CD4-positive, alpha-beta T cell treated with Interleukin-10 for 1 hour (primary cell): Measurements from ENCODE around the gene LDLRAD2.
A peak's percentile ranks its signal among the peaks of the same experiment; 100 is the strongest.
"Not testable (repeated sequence)": the region's sequence is repeated elsewhere in the genome, so short reads cannot be mapped to it uniquely, and the experiment has no call there.

ENCODE experiments used
- DNase-seq: peaks from one replicate; pipeline ENCODE4 v3.0.0-alpha.2; 2020

LDLRAD2 gene

DNA sequence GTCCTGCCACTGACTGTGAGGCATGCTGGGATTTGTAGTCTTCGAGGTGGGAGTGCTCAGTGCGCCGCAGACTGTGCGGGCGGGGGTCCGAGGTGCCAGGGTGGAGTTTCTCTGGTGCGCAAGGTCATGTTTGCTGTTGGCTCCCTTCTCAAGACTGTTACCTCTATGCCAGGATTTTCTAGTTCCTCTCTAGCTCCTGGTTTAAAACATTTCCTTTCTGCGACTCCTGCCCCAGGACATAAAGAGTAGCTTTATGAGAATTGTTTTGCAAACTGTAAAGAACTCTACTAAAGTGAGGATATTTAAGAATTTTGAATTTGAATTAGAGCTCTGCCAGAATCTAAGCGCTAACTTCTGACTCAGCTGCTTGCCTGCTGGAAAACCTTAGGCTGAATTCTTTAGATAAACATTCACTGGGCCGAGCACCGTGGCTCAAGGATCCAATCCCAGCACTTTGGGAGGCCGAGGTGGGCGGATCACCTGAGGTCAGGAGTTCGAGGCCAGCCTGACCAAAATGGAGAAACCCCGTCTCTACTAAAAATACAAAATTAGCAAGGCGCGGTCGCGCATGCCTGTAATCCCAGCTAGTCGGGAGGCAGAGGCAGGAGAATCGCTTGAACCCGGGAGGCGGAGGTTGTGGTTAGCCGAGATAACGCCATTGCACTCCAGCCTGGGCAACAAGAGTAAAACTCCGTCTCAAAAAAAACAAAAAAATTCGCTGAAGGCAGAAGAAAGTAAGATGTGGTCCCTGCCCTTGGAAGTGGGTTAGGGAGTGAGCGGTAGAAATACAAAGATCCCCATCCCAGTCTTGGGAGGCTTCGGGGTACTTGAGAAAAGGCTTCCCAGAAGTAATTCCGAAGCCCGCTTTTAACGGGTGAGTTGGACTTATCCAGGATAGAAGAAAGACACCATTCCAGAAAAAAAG, 28.1 kb upstream of the LDLRAD2 start:
- no peak for DNase-seq

DNA sequence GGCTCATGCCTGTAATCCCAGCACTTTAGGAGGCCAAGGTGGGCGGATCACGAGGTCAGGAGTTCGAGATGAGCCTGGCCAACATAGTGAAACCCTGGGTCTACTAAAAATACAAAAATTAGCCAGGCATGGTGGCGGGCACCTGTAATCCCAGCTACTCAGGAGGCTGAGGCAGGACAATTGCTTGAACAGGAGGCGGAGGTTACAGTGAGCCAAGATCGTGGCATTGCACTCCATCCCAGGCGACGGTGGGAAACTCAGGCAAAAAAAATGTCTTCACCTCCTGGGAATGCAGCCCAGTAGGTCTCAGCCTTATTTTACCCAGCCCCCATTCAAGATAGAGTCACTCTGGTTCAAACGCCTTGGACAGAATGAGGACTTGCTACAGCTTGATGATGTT, 26.3 kb upstream of the LDLRAD2 start:
- DNase-seq: not testable (repeated sequence)

DNA sequence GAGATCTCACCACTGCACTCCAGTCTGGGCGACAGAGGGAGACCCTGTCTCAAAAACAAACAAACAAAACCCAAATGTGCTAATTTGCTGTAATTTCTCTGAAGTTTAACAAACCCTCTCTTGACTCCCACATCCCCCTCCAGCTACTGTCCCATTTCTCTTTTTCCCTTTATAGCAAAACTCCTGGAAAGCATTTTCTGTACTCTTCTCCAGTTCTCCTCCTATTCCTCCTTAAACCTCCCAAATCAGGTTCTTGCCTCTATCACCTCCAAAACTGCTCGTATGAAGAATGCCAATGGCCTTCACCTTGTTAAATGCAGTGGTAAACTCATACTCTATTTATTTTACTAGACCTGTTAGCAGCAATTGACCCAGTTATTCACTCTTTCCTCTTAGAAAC, 25.4 kb upstream of the LDLRAD2 start:
- no peak for DNase-seq

DNA sequence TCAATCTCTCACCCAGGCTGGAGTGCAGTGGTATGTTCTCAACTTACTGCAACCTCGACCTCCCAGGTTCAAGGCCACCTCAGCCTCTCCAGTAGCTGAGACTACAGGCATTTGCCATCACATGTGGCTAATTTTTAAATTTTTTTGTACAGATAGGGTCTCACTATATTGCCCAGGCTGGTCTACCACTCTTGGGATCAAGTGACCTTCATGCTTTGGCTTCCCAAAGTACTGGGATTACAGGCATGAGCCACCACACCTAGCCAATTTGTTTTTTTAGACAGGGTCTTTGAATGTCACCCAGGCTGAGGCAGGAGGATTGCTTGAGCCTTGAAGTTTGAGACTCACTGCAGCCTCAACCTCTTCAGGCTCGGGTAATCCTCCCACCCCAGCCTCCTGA, 19.0 kb upstream of the LDLRAD2 start:
- no peak for DNase-seq

DNA sequence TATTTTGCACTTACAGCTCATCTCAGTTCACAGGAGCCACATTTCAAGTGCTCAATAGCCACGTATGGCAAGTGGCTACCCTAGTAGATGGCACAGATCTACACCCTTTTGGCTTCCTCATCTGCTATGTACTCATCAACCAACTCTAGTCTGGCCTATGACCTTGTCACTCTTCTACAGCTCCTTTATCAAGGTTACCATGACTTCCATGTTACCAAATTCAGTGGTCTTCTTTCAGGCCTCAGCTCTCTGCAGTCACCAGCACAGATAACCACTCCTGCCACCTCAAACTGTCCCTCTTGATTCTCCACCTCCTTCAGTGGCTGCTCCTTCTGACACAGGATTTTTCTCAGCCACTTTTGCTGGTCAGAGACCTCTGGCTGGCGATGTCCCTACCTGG, 17.4 kb upstream of the LDLRAD2 start:
- no peak for DNase-seq

DNA sequence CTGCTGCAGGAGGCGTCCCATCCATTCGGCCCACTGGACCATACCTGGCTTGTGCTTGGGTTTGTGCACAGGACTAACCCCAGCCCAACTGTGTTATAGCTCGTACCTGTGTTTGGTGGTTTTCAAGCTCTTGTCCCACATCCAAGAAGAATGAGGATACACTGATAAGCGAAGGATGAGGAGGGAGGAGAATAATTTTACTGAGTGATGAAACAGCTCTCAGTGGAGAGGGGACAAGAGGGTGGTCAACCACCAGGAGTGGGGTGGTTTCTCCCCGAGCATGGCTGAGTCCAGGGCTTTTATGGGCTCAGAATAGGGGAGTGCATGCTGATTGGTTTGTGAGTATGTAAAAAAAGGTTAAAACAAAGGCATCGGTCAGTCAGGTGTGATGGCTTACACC, 17.0 kb upstream of the LDLRAD2 start:
- DNase-seq: no peak

DNA sequence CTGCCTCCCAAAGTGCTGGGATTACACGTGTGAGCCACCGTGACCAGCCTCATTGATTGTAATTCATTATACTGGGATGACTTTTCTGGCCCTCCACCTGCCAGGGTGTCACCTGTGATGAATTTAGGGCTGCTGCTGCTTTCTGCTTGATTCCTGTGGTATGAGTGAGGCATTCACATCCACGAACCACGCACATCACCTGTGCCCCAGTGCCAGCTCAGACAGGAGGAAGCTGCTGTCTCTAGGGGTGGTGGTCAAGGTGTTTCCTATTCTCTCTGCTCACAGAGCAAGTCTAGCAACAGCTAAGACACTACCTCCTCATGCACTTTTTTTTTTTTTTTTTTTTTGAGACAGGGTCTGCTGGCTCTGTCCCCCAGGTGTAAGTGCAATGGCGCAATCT, 12.3 kb upstream of the LDLRAD2 start:
- no peak for DNase-seq

DNA sequence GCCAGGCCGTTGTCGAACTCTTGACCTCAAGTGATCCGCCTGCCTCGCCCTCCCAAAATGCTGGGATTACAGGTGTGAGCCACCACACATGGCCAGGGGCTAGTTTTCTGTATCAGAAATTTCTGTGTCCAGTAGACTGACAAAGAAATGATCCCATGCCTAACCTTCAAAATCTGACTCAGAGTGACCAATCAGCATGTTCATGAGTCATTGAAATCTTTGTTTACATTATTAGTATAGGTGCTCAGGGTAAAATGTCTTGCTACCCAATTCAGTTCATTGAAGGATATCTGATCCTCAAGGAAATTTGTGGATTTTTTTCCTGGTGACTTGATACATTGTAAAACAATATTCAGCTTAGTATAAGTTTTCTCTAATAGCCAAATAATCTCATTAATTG, 11.0 kb upstream of the LDLRAD2 start:
- DNase-seq: no peak

DNA sequence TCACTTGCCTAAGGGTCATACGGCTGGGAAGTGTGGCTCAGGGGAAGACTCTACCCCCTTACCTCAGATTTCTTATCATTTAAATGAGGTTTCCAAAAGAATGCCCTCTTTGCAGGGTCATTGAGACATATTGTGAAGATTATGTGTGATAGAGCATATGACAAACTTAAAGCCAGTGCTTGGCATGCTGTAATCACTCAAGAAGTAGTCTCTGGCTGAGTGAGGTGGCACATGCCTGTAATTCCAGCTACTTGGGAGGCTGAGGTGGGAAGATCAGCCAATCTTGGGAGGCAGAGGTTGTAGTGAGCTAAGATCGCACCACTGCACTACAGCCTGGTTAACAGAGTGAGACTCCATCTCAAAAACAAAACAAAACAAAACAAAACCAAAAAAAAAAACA, 7.5 kb upstream of the LDLRAD2 start:
- DNase-seq: no peak

DNA sequence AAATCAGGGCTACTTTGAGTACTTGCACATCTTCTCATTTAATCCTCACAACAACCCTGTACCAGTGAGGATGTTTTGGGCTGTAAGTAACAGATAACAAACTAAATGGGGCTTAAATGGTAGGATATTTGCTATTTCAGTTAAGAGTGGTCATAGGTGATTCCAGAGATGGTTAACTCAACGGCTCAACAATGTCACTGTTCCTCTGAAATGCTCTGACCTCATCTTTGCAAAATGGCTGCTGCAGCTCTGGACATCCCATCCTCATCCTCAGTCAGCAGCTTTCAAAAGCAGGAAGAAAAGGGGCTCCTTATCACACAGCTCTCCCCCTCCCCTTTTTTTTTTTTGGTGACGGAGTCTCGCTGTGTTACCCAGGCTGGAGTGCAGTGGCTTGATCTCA, 1.5 kb downstream of the LDLRAD2 start:
- no peak for DNase-seq

DNA sequence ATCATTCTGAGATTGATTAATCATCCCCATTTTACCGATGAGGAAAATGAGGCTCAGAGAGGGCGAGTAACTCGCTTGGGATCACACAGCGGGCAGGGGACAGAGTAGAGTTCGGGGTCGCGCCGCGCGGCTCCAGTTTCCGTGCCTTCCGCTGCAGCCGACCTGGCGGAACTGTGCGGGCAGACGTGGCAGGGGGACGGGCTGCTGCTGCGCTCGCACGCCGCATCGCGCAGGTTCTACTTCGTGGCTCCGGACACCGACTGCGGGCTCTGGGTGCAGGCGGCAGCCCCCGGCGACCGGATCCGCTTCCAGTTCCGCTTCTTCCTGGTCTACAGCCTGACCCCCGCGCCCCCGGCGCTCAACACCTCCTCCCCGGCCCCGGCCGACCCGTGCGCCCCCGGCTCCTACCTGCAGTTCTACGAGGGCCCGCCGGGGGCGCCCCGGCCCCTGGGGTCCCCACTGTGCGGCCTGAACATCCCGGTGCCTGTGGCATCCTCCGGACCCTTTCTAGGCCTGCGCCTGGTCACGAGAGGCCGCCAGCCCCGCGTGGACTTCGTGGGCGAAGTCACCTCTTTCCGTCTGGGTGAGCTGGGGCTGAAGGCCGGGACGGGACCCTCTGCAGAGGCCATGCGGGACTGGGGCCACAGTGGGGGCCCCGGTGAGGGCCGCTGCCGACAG, 2.3 kb downstream of the LDLRAD2 start:
- peak; percentile 8 for DNase-seq

DNA sequence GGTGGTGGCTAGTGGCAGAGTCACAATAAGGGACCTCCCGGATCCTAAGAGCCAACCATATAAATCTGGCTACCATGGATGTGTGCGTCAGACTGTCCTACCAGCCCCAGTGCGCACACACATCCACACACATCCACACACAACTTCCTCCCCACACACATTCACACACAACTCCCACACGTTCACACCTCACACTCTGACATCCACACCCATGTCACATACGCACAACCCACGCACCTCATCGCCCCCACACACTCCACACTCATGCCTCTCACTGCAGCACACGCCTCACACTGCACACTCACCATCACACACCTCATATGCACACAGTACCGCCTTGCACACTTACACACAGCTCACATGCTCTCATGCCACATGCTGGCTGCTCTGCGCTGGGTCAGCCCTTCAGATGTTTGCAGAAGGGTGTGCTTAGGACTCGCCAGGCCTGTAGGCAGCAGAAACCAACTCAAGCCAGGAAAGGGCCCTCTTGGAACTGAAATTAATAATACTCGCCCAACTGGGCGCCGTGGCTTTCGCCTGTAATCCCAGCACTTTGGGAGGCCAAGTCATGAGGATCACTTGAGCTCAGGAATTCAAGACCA, 3.0 kb downstream of the LDLRAD2 start:
- no peak for DNase-seq

DNA sequence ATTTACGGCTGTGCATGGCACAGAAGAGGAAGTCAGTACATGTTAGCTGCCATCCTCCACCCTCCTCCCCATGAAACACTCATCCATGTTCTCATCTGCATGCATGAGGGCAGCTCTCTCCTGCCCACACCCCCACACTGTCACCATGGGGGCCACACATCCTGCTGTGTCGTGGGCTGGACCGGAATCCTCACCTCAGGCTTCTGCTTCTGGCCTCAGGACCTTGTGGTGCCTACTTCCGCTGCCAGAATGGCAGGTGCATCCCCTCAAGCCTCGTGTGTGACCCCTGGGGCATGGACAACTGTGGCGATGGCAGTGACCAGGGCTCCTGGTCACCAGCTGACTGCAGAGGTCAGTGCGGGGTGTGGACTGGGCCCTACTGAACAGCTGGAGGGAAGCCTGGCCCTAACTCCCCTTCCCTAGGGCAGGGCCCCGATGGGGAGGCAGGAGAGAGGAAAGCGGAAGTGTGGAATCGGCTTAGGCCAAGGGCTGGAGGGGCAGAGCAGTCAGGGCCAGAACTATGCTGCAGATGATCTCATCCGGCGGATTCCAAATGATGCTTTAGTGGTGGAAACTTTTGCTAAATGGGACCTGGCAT, 3.8 kb downstream of the LDLRAD2 start:
- peak; percentile 4 for DNase-seq

DNA sequence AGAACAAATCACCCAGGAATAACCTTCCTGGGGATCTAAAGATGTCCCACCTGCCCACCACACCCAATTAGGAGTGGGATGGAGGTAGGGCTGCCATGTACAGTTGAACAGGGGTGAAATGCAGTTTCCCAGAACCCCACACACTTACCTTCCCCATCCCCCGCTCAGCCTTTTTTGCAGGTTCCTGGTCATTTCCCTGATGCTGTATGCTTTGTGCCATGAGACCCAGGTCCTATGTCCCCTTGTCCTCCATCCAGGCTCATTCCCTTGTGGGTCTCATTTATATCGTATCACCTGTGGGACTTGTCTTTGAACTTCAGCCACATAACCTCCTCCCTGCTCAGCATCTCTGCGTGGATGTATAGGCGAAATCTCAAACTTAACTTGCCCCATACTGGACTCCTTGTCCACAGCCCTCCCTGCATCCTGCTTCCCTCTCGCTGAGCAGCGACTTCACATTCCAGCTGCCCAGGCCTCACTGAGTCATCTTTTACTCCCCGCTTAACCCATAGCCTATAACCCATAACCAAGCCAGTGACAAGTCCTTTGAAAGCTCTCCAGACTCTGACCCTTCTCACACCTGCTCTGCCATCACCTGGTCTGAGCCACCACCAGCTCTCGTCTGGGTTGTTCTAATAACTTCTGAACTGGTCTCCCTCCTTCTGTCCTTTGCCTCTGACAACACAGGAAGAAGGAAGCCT, 4.7 kb downstream of the LDLRAD2 start:
- no peak for DNase-seq

DNA sequence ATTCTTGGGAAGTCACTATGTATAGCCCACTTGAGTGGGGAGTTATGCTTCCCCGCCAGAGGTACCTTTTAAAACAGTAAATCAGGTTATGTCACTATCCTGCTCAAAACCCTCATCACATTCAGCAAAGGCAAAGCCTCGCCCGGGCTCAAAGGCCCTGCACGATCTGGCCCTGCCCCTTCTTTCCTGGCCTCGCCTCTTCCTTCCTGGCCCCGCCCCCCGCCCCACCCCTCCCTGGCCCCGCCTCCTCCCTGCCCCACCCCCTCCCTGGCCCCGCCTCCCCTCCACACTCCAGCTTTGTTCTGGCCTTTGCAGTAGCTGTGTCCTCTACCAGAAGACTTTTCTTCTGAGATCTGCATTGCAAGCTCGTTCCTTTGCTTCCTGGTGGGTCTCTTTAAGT, 6.6 kb downstream of the LDLRAD2 start:
- peak; percentile 32 for DNase-seq

DNA sequence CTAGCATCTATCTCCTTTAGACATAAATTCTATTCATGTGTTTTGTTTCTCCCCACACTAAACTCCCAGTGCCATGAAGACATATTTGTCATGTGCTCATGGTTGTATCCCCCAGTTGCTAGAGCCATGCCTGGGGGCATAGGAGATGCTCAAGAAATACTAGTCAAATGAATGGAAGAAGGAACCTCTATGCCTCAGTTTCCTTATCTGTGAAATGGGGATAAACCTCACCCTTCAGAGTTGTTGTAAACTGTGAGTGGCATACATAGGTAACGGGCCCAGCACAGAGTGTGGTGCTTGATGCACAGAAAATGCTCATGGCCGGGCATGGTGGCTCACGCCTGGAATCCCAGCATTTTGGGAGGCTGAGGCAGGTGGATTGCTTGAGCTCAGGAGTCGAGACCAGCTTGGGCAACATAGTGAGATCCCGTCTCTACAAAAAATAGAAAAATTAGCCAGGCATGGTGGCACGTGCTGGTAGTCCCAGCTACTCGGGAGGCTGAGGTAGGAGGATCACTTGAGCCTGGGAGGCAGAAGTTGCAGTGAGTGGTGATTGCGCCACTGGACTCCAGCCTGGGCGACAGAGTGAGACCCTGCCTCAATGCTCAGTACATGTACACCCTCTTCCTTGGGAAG, 8.7 kb downstream of the LDLRAD2 start:
- no peak for DNase-seq

DNA sequence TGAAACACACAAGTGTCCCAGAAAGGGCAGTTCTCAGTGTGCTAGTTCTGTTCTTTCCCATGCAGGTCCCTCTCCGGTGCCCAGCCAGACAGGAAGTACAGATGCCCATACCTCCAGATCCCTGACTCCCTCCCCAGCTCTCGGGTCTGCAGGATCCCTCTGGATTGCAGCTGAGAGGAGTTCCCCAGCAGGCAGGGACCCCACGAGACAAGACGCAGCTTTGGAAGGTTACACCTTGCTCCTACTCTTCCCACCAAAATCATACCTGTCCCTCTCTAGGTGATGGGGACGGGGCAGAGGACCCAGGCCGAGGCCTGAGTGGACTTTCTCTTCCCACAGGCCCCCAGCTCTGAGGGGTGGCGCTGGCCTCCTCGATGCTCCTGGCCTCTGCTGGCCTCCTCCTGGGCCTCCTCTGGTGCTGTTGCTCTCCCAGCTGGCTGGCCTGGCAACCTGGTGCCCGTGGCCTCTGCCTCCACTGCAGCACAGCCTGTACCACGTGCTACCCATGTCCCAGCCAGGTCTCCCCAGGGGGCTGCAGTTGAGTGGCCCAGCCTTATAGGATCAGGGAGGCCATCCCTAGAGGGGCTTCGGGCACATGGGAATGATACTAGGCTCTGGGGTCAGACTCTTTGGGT, 9.4 kb downstream of the LDLRAD2 start:
- DNase-seq: no peak

DNA sequence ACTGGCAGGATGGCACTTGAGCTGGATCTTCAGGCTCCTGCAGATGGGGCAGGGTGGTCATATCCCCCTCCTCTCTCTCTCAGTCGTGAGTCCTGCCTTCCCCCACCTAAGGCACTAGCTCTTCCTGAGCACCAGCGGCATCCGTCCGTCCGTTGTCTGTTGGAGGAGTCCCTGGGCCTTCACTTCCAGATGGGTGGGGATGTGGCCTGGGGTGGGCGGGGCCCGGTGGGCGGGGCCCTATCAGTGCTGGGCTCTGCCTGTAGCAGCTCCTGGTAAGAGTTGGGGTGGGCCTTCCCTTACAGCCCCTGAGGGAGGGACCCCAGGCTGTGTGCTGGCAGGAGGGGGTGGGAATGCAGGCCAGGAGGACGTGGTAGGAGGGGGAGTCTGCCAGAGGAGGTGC, 10.3 kb downstream of the LDLRAD2 start:
- DNase-seq: no peak

DNA sequence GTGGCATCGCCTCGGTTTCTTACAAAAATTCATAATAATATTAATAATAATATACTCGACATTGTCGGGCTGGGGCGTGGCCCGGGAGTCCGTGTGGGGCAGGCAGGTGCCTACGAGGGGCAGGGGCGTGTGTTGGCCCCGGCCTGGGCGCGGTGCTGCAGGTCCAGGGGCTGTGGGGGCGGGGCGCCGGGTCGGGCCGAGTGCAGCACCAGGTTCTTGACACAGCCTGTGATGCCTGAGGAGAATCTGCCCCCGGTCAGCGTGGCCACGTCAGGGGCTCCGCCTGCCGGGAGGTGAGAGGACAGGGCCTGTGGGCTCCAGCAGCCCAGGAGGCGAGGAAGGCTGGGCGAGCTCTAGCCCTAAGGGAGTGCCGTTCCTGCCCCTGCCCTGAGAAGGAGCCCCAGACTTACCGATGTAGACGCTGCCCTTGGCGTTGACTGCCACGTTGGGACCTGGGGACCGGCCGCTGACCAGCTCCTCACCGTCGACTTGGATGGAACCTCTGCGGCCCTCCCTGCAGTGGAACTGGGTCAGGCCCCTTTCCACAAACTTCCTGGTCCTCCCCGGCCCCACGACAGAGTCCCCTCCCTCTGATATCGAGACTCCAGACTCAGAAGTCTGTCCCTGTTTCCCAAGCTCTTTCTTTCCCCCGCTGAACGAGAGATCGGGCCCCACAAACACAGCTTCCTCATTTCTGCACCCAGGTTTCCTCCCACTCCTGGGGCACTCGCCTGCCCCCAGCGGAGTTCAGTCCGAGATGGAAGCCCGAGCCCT, 11.3 kb downstream of the LDLRAD2 start:
- DNase-seq: no peak

DNA sequence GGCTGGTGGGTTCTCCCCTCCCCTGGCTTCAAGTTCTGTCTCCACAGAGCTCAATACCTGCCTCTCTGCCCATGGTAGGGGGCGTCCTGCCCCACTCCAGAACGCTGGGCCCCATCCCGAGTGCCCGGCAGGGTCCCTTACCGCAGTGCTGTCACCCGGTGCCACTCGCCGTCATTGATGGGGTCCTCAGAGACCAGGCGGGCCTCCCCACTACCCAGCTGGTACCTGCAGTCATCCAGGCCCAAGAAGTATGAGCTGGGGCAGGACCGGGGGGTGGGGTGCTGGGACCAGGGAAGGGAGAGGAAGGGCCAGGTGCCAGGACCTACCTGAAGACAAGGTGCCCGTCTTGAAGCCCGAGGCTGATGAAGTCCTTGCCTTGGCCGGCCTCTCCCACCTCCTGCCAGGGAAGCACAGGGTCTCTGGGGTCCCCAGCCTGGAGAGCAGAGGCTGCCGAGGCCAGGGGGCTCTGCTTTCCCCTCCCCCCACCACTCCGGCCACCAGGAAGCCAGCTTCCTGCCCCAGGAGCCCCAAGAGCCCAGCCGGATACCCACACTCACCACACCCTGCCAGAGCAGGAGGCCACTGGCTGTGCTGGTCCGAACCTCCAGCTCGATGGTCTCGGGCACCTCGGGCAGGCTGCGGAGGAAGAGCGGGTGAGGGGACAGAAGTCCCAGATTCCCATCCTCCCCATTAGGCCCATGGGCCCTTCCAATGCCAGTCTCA, 12.1 kb downstream of the LDLRAD2 start:
- no peak for DNase-seq
